ENCODE measurements around the gene LHX8.

GRCh38 chr1:75125161-75125726, 8.9 kb upstream of the LHX8 start:
- TF ChIP-seq CTCF (IDR thresholded peaks at IDR 0.05) = no peak
- no peak for TF ChIP-seq POLR2A (IDR thresholded peaks at IDR 0.05)

Data from uterus (tissue), 2 donors.